Smooth muscle cell (in vitro differentiated cells): ENCODE data around the gene PAK4. TPM values are rescaled to one million over a fixed set of nuclear protein-coding genes. Genes with fewer than 3 reads are reported as not detected.

Experiments
- DNase-seq: peaks from one replicate; lab custom pipeline; 2025; ENCODE audit not compliant: unreplicated experiment; lab: John Stamatoyannopoulos, UW
- H2AFZ ChIP-seq: fragments of 200-600 bp; sonication (generic); 2 replicates; pipeline ENCODE4 v1.6.0; 2016; ENCODE audit warnings: antibody characterized with exemption, low read depth, mild to moderate bottlenecking
- H3F3A ChIP-seq: fragments of 200-600 bp; sonication (generic); 2 replicates; pipeline ENCODE4 v1.6.0; 2017; ENCODE audit warnings: antibody characterized with exemption, low read depth
- H3K27ac ChIP-seq: fragments of 200-600 bp; sonication (generic); 2 replicates; pipeline ENCODE4 v1.5.1; 2016; ENCODE audit warnings: low read depth, mild to moderate bottlenecking
- H3K27me3 ChIP-seq: fragments of 200-600 bp; sonication (generic); 2 replicates; pipeline ENCODE4 v1.6.1; 2016; ENCODE audit warnings: low read depth, mild to moderate bottlenecking
- H3K36me3 ChIP-seq: fragments of 200-600 bp; sonication (generic); 2 replicates; pipeline ENCODE4 v1.5.1; 2016; ENCODE audit warnings: low read depth
- H3K4me1 ChIP-seq: fragments of 200-600 bp; sonication (generic); 2 replicates; pipeline ENCODE4 v1.5.1; 2016; ENCODE audit warnings: low read depth
- H3K4me2 ChIP-seq: fragments of 200-600 bp; sonication (generic); 2 replicates; pipeline ENCODE4 v1.6.0; 2016; ENCODE audit warnings: mild to moderate bottlenecking
- H3K4me3 ChIP-seq: fragments of 200-600 bp; sonication (generic); 2 replicates; pipeline ENCODE4 v1.5.1; 2016; ENCODE audit warnings: mild to moderate bottlenecking
- H3K79me2 ChIP-seq: fragments of 200-600 bp; sonication (generic); 2 replicates; pipeline ENCODE4 v1.6.0; 2016; ENCODE audit warnings: low read depth, mild to moderate bottlenecking
- H3K9ac ChIP-seq: fragments of 200-600 bp; sonication (generic); 2 replicates; pipeline ENCODE4 v1.6.0; 2016; ENCODE audit warnings: low read depth
- H3K9me3 ChIP-seq: fragments of 200-600 bp; sonication (generic); replicated peaks from 2 replicates; pipeline ENCODE4 v1.5.1; 2016; ENCODE audit warnings: low read depth
- H4K20me1 ChIP-seq: fragments of 200-600 bp; sonication (generic); 2 replicates; pipeline ENCODE4 v1.6.0; 2016; ENCODE audit warnings: low read depth
- CTCF ChIP-seq: fragments of 200-600 bp; sonication (generic); IDR thresholded peaks from 2 replicates; pipeline ENCODE4 v1.5.1; 2017; ENCODE audit warnings: borderline replicate concordance, mild to moderate bottlenecking, antibody characterized with exemption; ENCODE audit not compliant: insufficient read depth, poor library complexity, severe bottlenecking
- WGBS: methylation state at CpG from one replicate; pipeline ENCODE4 v1.1.7; 2016; ENCODE audit warnings: low lambda C conversion rate; 5-methylcytosine and 5-hydroxymethylcytosine counted together
- polyA plus RNA-seq: library from polyadenylated mRNA; unstranded; fragments of >200 nt; fragmentation: Nextera tagmentation; extraction: Ambion mirVana; gene quantifications from 2 replicates; pipeline ENCODE4 v1.2.1, GENCODE V29; 2016
- total RNA-seq: library from RNA; depleted of rRNA; stranded (reverse); fragments of >200 nt; gene quantifications from 2 replicates; pipeline ENCODE4 v1.2.3, GENCODE V29; 2014

Gene PAK4
- total and polyA plus RNA-seq, 2 experiments from 2014 or later: 11.8 to 19.1 TPM

DNA sequence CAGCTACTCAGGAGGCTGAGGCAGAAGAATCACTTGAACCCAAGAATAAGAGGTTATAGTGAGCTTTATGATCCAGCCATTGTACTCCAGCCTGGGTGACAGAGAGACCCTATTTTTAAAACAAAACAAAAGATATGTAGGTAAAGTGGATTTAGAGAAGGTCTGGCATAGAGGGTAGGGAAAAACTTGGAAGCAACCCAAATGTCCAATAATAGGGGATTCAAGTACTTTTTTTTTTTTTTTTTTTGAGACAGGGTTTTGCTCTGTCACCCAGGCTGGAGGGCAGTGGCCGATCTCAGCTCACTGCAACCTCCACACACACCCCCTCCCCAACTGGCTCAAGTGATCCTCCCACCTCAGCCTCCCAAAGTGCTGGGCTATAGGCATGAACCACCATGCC, 5.8 kb upstream of the PAK4 start:
- no peak for TF ChIP-seq CTCF
- Histone ChIP-seq H3K4me3 (no peak overlapping the region), H3K4me2 (no peak overlapping the region), H3K9ac (no peak overlapping the region), H3K27ac (no peak overlapping the region), H3K27me3 (no peaks in the 10 kb centered on the region), H3K9me3 (no peaks in the 10 kb centered on the region), H3K79me2 (no peaks in the 10 kb centered on the region), H3K36me3 (no peaks in the 10 kb centered on the region), H2AFZ (no peak overlapping the region), H4K20me1 (no peaks in the 10 kb centered on the region), H3F3A (no peaks in the 10 kb centered on the region), H3K4me1 (no peaks in the 10 kb centered on the region)
- no peak for DNase-seq
- WGBS: no CpG with 5 or more reads among the region's 1 CpG

DNA sequence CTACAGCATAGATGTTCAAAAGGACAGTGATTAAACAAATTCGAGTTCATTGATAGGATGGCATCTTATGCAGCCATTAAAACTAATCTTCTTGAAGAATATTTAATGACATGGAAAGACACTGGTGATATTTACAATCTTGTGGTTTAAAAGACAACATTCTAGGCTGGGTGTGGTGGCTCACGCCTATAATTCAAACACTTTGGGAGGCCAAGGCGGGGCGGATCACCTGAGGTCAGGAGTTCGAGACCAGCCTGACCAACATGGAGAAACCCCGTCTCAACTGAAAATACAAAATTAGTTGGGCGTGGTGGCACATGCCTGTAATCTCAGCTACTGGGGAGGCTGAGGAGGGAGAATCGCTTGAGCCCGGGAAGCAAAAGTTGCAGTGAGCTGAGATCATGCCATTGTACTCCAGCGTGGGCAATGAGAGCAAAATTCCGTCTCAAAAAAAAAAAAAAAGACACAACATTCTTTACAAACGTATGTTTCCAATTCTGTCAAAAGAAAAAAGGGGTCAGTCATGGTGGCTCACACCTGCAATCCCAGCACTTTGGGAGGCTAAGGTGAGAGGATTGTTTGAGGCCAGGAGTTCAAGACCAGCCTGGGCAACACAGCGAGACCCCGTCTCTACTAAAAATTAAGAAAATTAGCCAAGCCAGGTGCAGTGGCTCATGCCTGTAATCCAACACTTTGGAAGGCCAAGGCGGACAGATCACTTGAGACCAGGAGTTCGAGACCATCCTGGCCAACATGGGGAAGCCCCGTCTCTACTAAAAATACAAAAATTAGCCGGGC, 2.5 kb upstream of the PAK4 start:
- H3K9ac ChIP-seq: no peak overlapping the region
- no peaks in the 10 kb centered on the region for H3F3A ChIP-seq
- H3K9me3 ChIP-seq: no peaks in the 10 kb centered on the region
- no peak overlapping the region for H3K4me2 ChIP-seq
- peaks cover 25% of the 10 kb centered on the region for H3K79me2 ChIP-seq
- no peak overlapping the region for H3K4me3 ChIP-seq
- H3K27me3 ChIP-seq: no peaks in the 10 kb centered on the region
- 89% methylated on average over 18 of the region's 18 CpGs for WGBS
- H4K20me1 ChIP-seq: peaks cover 18% of the 10 kb centered on the region
- TF ChIP-seq CTCF: no peak
- H3K4me1 ChIP-seq: peaks cover 2% of the 10 kb centered on the region
- no peaks in the 10 kb centered on the region for H3K36me3 ChIP-seq
- H2AFZ ChIP-seq: no peak overlapping the region
- DNase-seq: no peak
- H3K27ac ChIP-seq: no peak overlapping the region

- H3F3A ChIP-seq: no peaks in the 10 kb centered on the region
- H3K4me1 ChIP-seq: peaks cover 2% of the 10 kb centered on the region
- H3K9me3 ChIP-seq: no peaks in the 10 kb centered on the region
- TF ChIP-seq CTCF: no peak
- H3K36me3 ChIP-seq: no peaks in the 10 kb centered on the region
- H4K20me1 ChIP-seq: peaks cover 29% of the 10 kb centered on the region
- peaks cover 36% of the 10 kb centered on the region for H3K79me2 ChIP-seq
- H2AFZ ChIP-seq: no peak overlapping the region
- no peak overlapping the region for H3K4me2 ChIP-seq
- no peak overlapping the region for H3K4me3 ChIP-seq
- WGBS: 78% methylated on average over 7 of the region's 7 CpGs
- DNase-seq: no peak
- H3K9ac ChIP-seq: no peak overlapping the region
- no peaks in the 10 kb centered on the region for H3K27me3 ChIP-seq
- H3K27ac ChIP-seq: no peak overlapping the region
These were observed 1.3 kb upstream of the PAK4 start for GRCh38 chr19:39124136-39124764.
